ENCODE measurements around the gene RARG. TPM values are rescaled to one million over a fixed set of nuclear protein-coding genes. Genes with fewer than 3 reads are reported as not detected.
A peak's percentile ranks its signal among the peaks of the same experiment; 100 is the strongest.

The RARG gene
- total and polyA plus RNA-seq, 2 of the 8 experiments (the other 6 are each of a cell fraction or from before 2014, with no cell fraction given): 68.6 to 68.9 TPM

- Histone ChIP-seq H3K56ac (replicated peaks; ENCODE audit: insufficient read length, low read depth, low read length) (no peak overlapping the region), H3K36me3 (ENCODE audit: control insufficient read depth in 2 of 4, insufficient read depth in 4 of 4, low read length in 3 of 4) (peaks cover 12 to 56% (median 36%) of the 10 kb centered on the region in 4 experiments), H2BK20ac (ENCODE audit: low read length) (no peak overlapping the region), H3K4me2 (ENCODE audit: insufficient read depth in 1 of 2, low read depth in 2 of 2, low read length in 2 of 2) (no peak overlapping the region), H3K14ac (ENCODE audit: insufficient read length) (no peak overlapping the region), H3K27me3 (replicated peaks in 1 of 4; ENCODE audit: control insufficient read depth in 3 of 4, extremely low read depth in 1 of 4, insufficient read depth in 3 of 4, low read length in 3 of 4) (no peaks in the 10 kb centered on the region), H4K20me1 (replicated peaks in 1 of 2; ENCODE audit: control insufficient read depth in 1 of 2, insufficient read depth in 2 of 2, low read length in 2 of 2) (peaks cover 2 to 13% of the 10 kb centered on the region in 2 experiments), H2BK15ac (ENCODE audit: low read length) (no peak overlapping the region), H2AFZ (ENCODE audit: low read length) (no peak overlapping the region), H3K9me3 (ENCODE audit: insufficient read depth in 2 of 2, low read depth in 1 of 2, low read length in 1 of 2) (no peaks in the 10 kb centered on the region), H3K4me1 (replicated peaks in 1 of 4; ENCODE audit: control insufficient read depth in 3 of 4, insufficient read depth in 4 of 4, low read length in 3 of 4) (peaks cover 0 to 10% (median 7%) of the 10 kb centered on the region in 4 experiments; a peak in 5 of 7 replicates), H3K4me3 (ENCODE audit: extremely low read depth in 1 of 4, insufficient read depth in 2 of 4, low read depth in 3 of 4, low read length in 4 of 4) (no peak overlapping the region), H3K23ac (ENCODE audit: insufficient read length) (no peak overlapping the region), H4K8ac (ENCODE audit: extremely low read depth, insufficient read depth, low read length) (no peak overlapping the region; the same call in 1 of the 2 replicates), H3K27ac (ENCODE audit: low read depth, low read length) (no peak overlapping the region), H3K18ac (ENCODE audit: extremely low read depth, low read length) (no peak overlapping the region), H3K4ac (replicated peaks; ENCODE audit: insufficient read length, low read depth, low read length) (no peak overlapping the region), H3K9ac (replicated peaks in 1 of 4; ENCODE audit: extremely low read depth in 1 of 4, low read depth in 3 of 4, low read length in 3 of 4) (no peak overlapping the region), H2BK120ac (replicated peaks; ENCODE audit: low read depth, low read length) (no peak overlapping the region), H2BK5ac (ENCODE audit: low read depth, low read length) (no peak overlapping the region), H3K23me2 (ENCODE audit: low read depth, low read length) (peaks cover 1% of the 10 kb centered on the region; the same call in 1 of the 2 replicates), H3K79me2 (ENCODE audit: control insufficient read depth in 1 of 2, insufficient read depth in 2 of 2, low read length in 2 of 2) (peaks cover 0 to 11% of the 10 kb centered on the region in 2 experiments; a peak in 2 of 4 replicates), H4K5ac (ENCODE audit: insufficient read length, low read depth, low read length) (no peak overlapping the region), H3K79me1 (ENCODE audit: low read depth, low read length) (peaks cover 2% of the 10 kb centered on the region; the same call in 1 of the 2 replicates), H4K91ac (replicated peaks; ENCODE audit: insufficient read length, low read length) (no peak overlapping the region), H2AK5ac (ENCODE audit: low read depth, low read length) (no peak overlapping the region), H2BK12ac (ENCODE audit: low read depth, low read length) (no peak overlapping the region)
- no peak for DNase-seq (ENCODE audit: low read depth in 1 of 2, low spot score in 2 of 2)
- no peak for FAIRE-seq
- CTCF ChIA-PET (ENCODE audit: partially characterized antibody): interaction anchor here (0.7 to 11.1 kb wide), 11 partner anchors 8 to 136 kb away, joined by 3 to 164 read pairs (median 5); partner anchors contain the start of genes AAAS and ITGB7
- 84% methylated on average over 3 of the region's 3 CpGs; no CpG with 5 or more reads in 1 of the 2 experiments for WGBS, 2 experiments (ENCODE audit: extremely low coverage in 1 of 2, insufficient coverage in 1 of 2, insufficient read length in 1 of 2, insufficient replicate concordance in 2 of 2, low coverage in 1 of 2, low lambda C conversion rate in 2 of 2, missing lambda C conversion rate in 1 of 2)
- TF ChIP-seq CTCF (IDR thresholded peaks at IDR 0.05; ENCODE audit: control extremely low read depth in 1 of 3, insufficient read depth in 1 of 3, low read depth in 1 of 3, low read length in 3 of 3) (0 out of 4 replicates have a peak, but pooled peaks of 1 of the 3 experiments have one; percentile 7), ATF3 (IDR thresholded peaks at IDR 0.05; ENCODE audit: insufficient read depth, low read depth, low read length) (no peak), RXRA (IDR thresholded peaks at IDR 0.05; ENCODE audit: insufficient read depth, low read depth, low read length) (no peak)
- POLR2A ChIA-PET (ENCODE audit: partially characterized antibody): interaction anchor here (0.9 to 1.1 kb wide), 3 partner anchors 41 to 136 kb away, joined by 4 to 5 read pairs (median 4); partner anchors contain the start of gene AAAS
Measured at GRCh38 chr12:53185582-53186153, 46.3 kb downstream of the RARG start.
